Fibroblast of the aortic adventitia (primary cell): ENCODE data around the gene SV2B. TPM values are rescaled to one million over a fixed set of nuclear protein-coding genes. Genes with fewer than 3 reads are reported as not detected.
"Not testable (repeated sequence)": the region's sequence is repeated elsewhere in the genome, so short reads cannot be mapped to it uniquely, and the experiment has no call there.

Experiments used
- DNase-seq: peaks from one replicate; pipeline ENCODE4 v3.0.0-alpha.2; 2010; ENCODE audit warnings: low read depth
- H3K4me3 ChIP-seq: 2 replicates; pipeline ENCODE4 v1.5.1; 2011; ENCODE audit warnings: low read depth, mild to moderate bottlenecking, control low read depth, low read length, moderate library complexity
- total RNA-seq: library from RNA; depleted of rRNA; stranded (reverse); fragments of >200 nt; gene quantifications from 2 replicates; pipeline ENCODE4 v1.2.3, GENCODE V29; 2012; ENCODE audit warnings: low replicate concordance
- TF ChIP-seq, protein P1 (sequence below): IDR thresholded peaks from 2 replicates; pipeline ENCODE4 v1.5.1; 2011; ENCODE audit warnings: mild to moderate bottlenecking, low read length, control low read depth, inconsistent platforms; ENCODE audit not compliant: insufficient read depth

The SV2B gene
- total RNA-seq, 1 donor = not detected

DNA sequence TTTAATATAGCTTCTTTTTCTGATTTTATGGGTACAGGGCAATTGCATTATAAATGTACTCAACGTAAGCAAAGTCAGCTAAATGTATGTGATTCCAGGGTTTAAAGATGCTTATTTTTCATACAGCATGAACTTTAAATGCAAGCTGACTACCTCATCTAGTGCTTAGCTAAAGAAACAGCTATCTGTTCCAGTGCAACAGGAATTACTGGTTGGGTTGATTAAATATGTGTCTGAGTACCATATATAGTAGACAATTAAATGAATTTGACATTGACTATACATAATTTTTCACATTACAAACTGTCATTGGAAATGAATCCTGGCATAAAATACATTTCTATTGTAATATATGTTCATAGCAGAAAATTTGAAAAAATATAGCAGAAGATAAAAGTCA lies 26.3 kb upstream of the SV2B start:
- DNase-seq = no peak
- H3K4me3 ChIP-seq = no peak overlapping the region
- TF ChIP-seq, protein P1, sequence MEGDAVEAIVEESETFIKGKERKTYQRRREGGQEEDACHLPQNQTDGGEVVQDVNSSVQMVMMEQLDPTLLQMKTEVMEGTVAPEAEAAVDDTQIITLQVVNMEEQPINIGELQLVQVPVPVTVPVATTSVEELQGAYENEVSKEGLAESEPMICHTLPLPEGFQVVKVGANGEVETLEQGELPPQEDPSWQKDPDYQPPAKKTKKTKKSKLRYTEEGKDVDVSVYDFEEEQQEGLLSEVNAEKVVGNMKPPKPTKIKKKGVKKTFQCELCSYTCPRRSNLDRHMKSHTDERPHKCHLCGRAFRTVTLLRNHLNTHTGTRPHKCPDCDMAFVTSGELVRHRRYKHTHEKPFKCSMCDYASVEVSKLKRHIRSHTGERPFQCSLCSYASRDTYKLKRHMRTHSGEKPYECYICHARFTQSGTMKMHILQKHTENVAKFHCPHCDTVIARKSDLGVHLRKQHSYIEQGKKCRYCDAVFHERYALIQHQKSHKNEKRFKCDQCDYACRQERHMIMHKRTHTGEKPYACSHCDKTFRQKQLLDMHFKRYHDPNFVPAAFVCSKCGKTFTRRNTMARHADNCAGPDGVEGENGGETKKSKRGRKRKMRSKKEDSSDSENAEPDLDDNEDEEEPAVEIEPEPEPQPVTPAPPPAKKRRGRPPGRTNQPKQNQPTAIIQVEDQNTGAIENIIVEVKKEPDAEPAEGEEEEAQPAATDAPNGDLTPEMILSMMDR = no peak

DNA sequence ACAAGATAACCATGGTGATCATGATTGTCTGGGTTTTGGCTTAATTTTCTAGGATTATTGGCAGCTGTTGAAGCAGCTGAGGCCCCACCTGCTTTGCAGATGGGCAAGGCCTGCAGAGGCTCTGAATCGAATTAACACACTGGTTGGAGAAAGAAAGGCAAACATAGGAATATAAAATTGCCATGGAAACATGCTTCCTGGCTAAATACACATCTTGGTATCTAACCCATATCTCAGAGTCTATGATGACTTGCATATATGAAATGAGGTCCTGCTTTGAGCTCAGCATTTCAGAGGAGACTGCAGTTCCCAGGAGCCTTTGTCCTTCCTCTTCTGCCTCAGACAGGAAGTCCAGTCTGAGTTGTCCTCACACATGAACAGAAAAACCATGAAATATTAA lies 24.3 kb upstream of the SV2B start:
- no peak overlapping the region for H3K4me3 ChIP-seq
- TF ChIP-seq, protein P1 = no peak
- DNase-seq = no peak

DNA sequence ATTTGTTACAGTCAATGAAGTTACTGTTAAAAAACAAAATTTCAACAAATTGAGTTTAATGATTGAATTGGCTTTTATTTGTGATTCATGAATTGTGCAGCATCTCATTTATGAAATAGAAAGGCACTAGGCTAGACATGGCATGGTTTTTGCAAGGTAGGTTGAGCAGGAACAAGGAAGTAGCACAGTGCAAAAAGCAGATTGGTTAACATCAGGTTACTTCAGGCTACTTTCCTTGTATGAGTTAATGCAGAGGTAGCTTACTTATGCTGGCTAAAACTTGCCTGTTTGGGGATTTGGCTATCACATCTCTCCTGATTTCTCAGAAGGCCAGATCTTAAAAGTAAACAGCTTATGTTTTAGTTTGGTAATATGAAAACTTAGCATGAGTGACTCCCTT lies 23.0 kb upstream of the SV2B start:
- TF ChIP-seq, protein P1 = no peak
- no peak for DNase-seq
- no peak overlapping the region for H3K4me3 ChIP-seq

DNA sequence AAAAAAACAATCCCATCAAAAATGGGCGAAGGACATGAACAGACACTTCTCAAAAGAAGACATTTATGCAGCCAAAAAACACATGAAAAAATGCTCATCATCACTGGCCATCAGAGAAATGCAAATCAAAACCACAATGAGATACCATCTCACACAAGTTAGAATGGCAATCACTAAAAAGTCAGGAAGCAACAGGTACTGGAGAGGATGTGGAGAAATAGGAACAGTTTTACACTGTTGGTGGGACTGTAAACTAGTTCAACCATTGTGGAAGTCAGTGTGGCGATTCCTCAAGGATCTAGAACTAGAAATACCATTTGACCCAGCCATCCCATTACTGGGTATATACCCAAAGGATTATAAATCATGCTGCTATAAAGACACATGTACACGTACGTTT lies 6.2 kb upstream of the SV2B start:
- H3K4me3 ChIP-seq, DNase-seq: not testable (repeated sequence)

DNA sequence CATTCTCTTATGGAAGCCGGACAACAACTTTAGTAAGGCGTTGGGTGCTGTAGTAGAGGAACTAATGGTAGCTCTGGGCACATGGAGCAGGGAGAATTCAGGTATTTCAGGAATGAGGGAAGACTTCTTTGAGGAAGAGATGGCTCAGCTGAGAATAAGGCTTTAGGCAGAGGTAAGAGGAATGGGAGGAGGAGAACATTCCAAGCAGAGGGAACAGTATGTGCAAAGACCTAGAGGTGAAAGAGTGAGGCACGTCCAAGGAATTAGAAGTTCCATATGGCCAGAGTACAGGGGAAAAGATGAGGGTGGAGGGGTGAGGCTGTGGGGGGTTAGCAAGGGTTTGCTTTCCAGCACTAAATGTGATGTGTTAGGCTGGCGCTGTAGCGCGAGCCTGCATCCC lies 1.6 kb upstream of the SV2B start:
- TF ChIP-seq, protein P1 = no peak
- H3K4me3 ChIP-seq = no peak overlapping the region
- DNase-seq = no peak

DNA sequence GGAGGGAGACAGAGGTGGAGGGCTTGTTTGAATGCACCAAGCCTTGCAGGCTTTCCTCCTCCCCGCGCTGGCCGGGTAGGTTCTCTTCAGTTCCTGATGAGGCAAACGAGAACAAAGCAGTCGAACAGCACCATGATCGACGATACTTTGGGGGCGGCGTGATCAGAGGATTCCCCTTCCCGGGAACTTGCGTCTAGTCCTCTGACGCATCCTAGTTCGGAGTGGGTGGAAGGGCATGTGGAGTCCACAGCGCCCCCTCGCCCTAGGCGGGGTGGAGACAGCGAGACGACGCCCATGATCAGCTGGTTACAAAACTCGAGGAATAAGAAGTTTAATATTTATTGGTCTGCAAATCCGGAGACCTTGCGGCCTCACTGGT lies 452 bp upstream of the SV2B start:
- TF ChIP-seq, protein P1 = peak; percentile 14
- peak; percentile 23 for DNase-seq
- H3K4me3 ChIP-seq = peak overlapping the region; percentile 56

DNA sequence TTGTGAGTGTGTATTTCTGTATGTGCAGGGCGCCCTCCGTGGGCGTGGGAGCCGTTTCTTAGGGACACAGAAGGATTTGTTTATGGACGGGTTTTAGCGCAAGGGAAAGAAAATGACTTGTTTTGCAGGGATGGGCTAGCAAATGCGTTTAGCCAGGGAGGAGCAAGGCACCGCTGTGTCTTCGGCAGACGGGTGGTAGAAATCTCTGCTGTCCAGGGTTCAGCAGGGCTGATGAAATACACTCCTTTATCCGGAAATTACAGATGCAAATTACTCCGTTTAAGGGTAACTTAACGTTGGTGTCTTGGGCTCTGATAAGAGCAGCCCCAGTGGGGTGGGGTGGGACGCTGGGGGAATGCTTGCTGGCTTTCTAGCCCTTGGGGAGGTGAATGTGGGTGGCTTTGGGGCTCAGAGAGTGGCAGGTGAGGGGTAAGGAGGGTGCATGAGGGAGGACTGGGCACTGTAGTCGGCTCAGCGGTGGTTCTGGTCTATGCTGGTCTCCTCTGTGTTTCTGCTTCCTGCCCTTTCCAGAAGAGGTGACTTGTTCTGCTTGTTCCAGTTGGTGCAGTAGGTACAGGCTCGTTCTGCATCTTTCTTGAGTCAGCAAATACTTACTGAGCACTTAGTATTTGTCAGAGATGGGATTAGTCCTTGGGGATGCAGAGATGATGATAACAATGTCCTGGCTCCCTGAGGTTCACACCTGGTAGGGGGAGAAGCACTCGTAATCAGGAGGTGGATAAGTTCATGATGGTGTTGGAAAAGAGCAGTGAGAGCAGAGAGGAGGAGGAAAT lies 954 bp downstream of the SV2B start:
- DNase-seq = peak; percentile 15
- peak overlapping the region; percentile 56 for H3K4me3 ChIP-seq
- TF ChIP-seq, protein P1 = no peak
